ENCODE data around the gene EGFL7.

DNA sequence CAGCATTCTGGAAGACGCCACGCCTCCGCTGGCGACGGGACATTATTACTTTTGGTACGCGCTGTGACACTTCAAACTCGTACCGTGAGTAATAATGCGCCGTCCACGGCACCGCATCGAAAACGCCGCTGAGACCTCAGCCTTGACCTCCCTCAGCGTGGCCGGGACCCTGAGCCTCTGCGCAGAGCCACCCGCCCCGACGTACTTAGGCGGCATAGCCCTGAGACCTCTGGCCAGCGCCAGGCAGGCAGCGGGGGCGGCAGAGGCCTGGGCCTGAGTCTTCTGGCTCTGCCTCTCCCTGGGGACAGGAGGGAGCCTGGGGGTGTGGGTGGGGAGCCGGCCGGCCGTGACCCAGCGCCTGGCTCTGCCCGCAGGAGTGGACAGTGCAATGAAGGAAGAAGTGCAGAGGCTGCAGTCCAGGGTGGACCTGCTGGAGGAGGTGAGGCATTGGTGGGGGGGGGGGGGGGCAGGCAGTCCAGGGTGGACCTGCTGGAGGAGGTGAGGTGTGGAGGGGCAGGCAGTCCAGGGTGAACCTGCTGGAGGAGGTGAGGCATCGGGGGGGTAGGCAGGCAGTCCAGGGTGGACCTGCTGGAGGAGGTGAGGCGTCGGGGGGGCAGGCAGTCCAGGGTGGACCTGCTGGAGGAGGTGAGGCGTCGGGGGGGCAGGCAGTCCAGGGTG lies 8.0 kb downstream of the EGFL7 start:
- TF ChIP-seq CTCF (IDR thresholded peaks at IDR 0.05; ENCODE audit: control extremely low read depth in 1 of 3, insufficient read depth in 1 of 3, low read depth in 1 of 3, low read length in 3 of 3) (no peak), CREB1 (IDR thresholded peaks at IDR 0.05) (no peak), ATF2 (IDR thresholded peaks at IDR 0.05; ENCODE audit: low read length) (no peak), POLR2AphosphoS5 (IDR thresholded peaks at IDR 0.05; ENCODE audit: low read depth, low read length) (no peak), CBX8 (IDR thresholded peaks at IDR 0.05; ENCODE audit: borderline replicate concordance, low read depth, low read length) (no peak), CHD1 (IDR thresholded peaks at IDR 0.05; ENCODE audit: low read depth, low read length) (no peak), CHD2 (IDR thresholded peaks at IDR 0.05; ENCODE audit: low read length) (no peak), MAX (IDR thresholded peaks at IDR 0.05) (no peak), SRF (IDR thresholded peaks at IDR 0.05; ENCODE audit: low read depth, low read length) (no peak)
- TF ChIP-seq, protein P1, sequence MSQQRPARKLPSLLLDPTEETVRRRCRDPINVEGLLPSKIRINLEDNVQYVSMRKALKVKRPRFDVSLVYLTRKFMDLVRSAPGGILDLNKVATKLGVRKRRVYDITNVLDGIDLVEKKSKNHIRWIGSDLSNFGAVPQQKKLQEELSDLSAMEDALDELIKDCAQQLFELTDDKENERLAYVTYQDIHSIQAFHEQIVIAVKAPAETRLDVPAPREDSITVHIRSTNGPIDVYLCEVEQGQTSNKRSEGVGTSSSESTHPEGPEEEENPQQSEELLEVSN (IDR thresholded peaks at IDR 0.05), result no peak
